HG02759 (cell line): ENCODE results near the gene PUS1.
"Not testable (repeated sequence)": the region's sequence is repeated elsewhere in the genome, so short reads cannot be mapped to it uniquely, and the experiment has no call there.

ENCODE experiments used
- ATAC-seq: cut with Tn5 transposase; IDR thresholded peaks from one replicate; pipeline ENCODE4 v1.9.1; 2021; ENCODE audit warnings: mild to moderate bottlenecking, moderate library complexity; ENCODE audit not compliant: unreplicated experiment

PUS1 gene

GRCh38 chr12:131933387-131933786 is 4.3 kb downstream of the PUS1 start:
- ATAC-seq: no peak

GRCh38 chr12:131934535-131934934 is 5.5 kb downstream of the PUS1 start:
- ATAC-seq: no peak

GRCh38 chr12:131938082-131938481 is 9.0 kb downstream of the PUS1 start:
- ATAC-seq: no peak

GRCh38 chr12:131939007-131939406 is 9.9 kb downstream of the PUS1 start:
- ATAC-seq: no peak

- no peak for ATAC-seq
Measured at GRCh38 chr12:131940141-131940547, 11.1 kb downstream of the PUS1 start.

GRCh38 chr12:131941116-131941986 is 12.3 kb downstream of the PUS1 start:
- no peak for ATAC-seq

- ATAC-seq: no peak
Measured at GRCh38 chr12:131941987-131942341, 12.9 kb downstream of the PUS1 start.

GRCh38 chr12:131942671-131943070 is 13.6 kb downstream of the PUS1 start:
- no peak for ATAC-seq

- ATAC-seq: no peak
Measured at GRCh38 chr12:131943389-131943788, 14.3 kb downstream of the PUS1 start.

GRCh38 chr12:131943876-131944275 is 14.8 kb downstream of the PUS1 start:
- ATAC-seq: no peak

GRCh38 chr12:131944601-131945251 is 15.7 kb downstream of the PUS1 start:
- no peak for ATAC-seq

- ATAC-seq: no peak
Measured at GRCh38 chr12:131946757-131947156, 17.7 kb downstream of the PUS1 start.

- ATAC-seq: no peak
Measured at GRCh38 chr12:131947482-131948027, 18.5 kb downstream of the PUS1 start.

- no peak for ATAC-seq
Measured at GRCh38 chr12:131948166-131948712, 19.2 kb downstream of the PUS1 start.

- ATAC-seq: not testable (repeated sequence)
Measured at GRCh38 chr12:131948713-131949430, 19.8 kb downstream of the PUS1 start.

- peak; percentile 93 for ATAC-seq
Measured at GRCh38 chr12:131949431-131950181, 20.5 kb downstream of the PUS1 start, which contains the start of gene EP400. Gene EP400, plus strand, starts transcription at chr12:131949942. Its CDS starts 10,678 bp downstream, at chr12:131960620.

GRCh38 chr12:131950182-131950913 is 21.3 kb downstream of the PUS1 start:
- ATAC-seq: peak; percentile 36

GRCh38 chr12:131953810-131954209 is 24.7 kb downstream of the PUS1 start:
- not testable (repeated sequence) for ATAC-seq

GRCh38 chr12:131954460-131954859 is 25.4 kb downstream of the PUS1 start:
- ATAC-seq: not testable (repeated sequence)
